Progenitor cell of endocrine pancreas (in vitro differentiated cells): ENCODE results near the gene WNT4. TPM values are rescaled to one million over a fixed set of nuclear protein-coding genes. Genes with fewer than 3 reads are reported as not detected.
"Not testable (repeated sequence)": the region's sequence is repeated elsewhere in the genome, so short reads cannot be mapped to it uniquely, and the experiment has no call there.

ENCODE experiments used
- DNase-seq: peaks from one replicate; pipeline ENCODE4 v3.0.0; 2021; ENCODE audit warnings: low spot score; ENCODE audit not compliant: unreplicated experiment
- H3K27ac Mint-ChIP-seq: 2 replicates; pipeline ENCODE4 v1.8.0; 2021; ENCODE audit warnings: mild to moderate bottlenecking, moderate library complexity, mixed read lengths
- H3K27me3 Mint-ChIP-seq: 2 replicates; pipeline ENCODE4 v1.8.0; 2021; ENCODE audit warnings: mixed read lengths
- H3K36me3 Mint-ChIP-seq: 2 replicates; pipeline ENCODE4 v1.8.0; 2022; ENCODE audit warnings: mixed read lengths; ENCODE audit not compliant: insufficient read depth
- H3K4me1 Mint-ChIP-seq: 2 replicates; pipeline ENCODE4 v1.8.0; 2021; ENCODE audit warnings: low read depth, mixed read lengths
- H3K4me3 Mint-ChIP-seq: 2 replicates; pipeline ENCODE4 v1.8.0; 2021; ENCODE audit warnings: low read depth, mild to moderate bottlenecking, moderate library complexity, mixed read lengths
- H3K9me3 Mint-ChIP-seq: 2 replicates; pipeline ENCODE4 v1.8.0; 2021; ENCODE audit warnings: low read depth, mixed read lengths
- total RNA-seq: library from RNA; stranded (reverse); gene quantifications from 2 replicates; pipeline ENCODE4 v1.2.1, GENCODE V29; 2021
- TF ChIP-seq, protein P1 (sequence below): fragments of 200-600 bp; sonication (generic); IDR thresholded peaks from one replicate; pipeline ENCODE4 v1.5.0; 2021; ENCODE audit warnings: antibody characterized with exemption, mild to moderate bottlenecking; ENCODE audit not compliant: unreplicated experiment

Gene WNT4
- total RNA-seq, 1 donor from 2014 or later = 0.74 TPM

DNA sequence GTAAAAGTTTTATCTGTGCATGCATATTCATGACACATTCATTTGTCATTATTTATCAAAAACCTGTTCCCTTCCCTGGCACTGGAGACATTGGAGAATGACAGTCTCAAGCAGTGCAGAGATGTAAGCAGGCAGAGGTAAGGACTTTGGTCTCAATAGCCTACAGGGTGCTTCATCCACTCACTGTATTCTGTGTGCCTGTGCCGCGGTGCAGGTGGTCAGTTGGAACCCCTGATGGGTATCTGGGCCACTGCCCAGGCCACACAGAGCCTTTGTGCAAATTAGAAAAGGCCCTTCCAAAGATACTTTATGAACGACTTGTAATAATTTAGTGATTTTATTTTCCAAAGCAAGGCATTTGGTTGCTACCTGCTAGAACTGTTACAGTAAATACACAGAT lies 46.4 kb downstream of the WNT4 start:
- H3K9me3 Mint-ChIP-seq = no peaks in the 10 kb centered on the region
- no peak overlapping the region for H3K27ac Mint-ChIP-seq
- H3K4me3 Mint-ChIP-seq = no peak overlapping the region
- H3K27me3 Mint-ChIP-seq = no peaks in the 10 kb centered on the region
- TF ChIP-seq, protein P1, sequence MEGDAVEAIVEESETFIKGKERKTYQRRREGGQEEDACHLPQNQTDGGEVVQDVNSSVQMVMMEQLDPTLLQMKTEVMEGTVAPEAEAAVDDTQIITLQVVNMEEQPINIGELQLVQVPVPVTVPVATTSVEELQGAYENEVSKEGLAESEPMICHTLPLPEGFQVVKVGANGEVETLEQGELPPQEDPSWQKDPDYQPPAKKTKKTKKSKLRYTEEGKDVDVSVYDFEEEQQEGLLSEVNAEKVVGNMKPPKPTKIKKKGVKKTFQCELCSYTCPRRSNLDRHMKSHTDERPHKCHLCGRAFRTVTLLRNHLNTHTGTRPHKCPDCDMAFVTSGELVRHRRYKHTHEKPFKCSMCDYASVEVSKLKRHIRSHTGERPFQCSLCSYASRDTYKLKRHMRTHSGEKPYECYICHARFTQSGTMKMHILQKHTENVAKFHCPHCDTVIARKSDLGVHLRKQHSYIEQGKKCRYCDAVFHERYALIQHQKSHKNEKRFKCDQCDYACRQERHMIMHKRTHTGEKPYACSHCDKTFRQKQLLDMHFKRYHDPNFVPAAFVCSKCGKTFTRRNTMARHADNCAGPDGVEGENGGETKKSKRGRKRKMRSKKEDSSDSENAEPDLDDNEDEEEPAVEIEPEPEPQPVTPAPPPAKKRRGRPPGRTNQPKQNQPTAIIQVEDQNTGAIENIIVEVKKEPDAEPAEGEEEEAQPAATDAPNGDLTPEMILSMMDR = no peak
- peaks cover 34% of the 10 kb centered on the region for H3K36me3 Mint-ChIP-seq
- DNase-seq = no peak
- peaks cover 10% of the 10 kb centered on the region for H3K4me1 Mint-ChIP-seq

DNA sequence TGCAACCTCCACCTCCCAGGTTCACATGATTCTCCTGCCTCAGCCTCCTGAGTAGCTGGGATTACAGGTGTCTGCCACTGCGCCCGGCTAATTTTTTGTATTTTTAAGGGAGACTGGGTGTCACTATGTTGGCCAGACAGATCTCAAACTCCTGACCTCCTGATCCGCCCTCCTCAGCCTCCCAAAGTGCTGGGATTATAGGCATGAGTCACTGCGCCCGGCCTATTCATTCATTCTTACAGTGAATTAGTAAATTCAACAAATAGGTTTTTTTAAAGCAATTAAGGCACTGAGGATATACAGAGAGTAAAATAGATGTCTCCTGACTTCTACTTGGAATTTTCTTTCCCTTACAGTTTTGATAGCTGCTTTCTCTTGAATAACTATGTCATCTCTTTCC lies 46.9 kb downstream of the WNT4 start:
- Mint-ChIP-seq H3K27me3 (no peaks in the 10 kb centered on the region), H3K4me3 (no peak overlapping the region), H3K36me3 (peaks cover 35% of the 10 kb centered on the region), H3K4me1 (peaks cover 10% of the 10 kb centered on the region), H3K27ac (no peak overlapping the region), H3K9me3 (no peaks in the 10 kb centered on the region)
- DNase-seq = no peak
- TF ChIP-seq, protein P1 = no peak

DNA sequence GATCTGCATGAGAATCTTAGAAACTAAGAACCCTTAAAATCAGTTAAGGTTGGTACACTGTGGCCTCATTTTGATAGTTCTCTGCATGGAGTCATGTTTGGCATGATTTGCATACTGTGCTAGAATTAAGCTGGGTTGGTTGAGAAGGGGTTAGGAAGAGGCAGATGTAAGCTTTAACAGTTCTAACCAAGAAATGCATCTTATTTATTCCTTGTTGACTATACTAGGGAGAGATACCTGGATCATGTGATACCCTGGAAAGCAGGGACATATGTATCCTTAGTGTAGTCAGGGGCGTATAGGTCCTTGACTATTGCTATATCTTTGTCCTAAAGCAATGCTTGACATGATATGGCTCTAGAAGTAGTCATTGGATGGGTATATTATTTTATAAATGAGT lies 49.4 kb downstream of the WNT4 start:
- Mint-ChIP-seq H3K27ac (no peak overlapping the region), H3K4me1 (peaks cover 24% of the 10 kb centered on the region), H3K36me3 (peaks cover 35% of the 10 kb centered on the region)

DNA sequence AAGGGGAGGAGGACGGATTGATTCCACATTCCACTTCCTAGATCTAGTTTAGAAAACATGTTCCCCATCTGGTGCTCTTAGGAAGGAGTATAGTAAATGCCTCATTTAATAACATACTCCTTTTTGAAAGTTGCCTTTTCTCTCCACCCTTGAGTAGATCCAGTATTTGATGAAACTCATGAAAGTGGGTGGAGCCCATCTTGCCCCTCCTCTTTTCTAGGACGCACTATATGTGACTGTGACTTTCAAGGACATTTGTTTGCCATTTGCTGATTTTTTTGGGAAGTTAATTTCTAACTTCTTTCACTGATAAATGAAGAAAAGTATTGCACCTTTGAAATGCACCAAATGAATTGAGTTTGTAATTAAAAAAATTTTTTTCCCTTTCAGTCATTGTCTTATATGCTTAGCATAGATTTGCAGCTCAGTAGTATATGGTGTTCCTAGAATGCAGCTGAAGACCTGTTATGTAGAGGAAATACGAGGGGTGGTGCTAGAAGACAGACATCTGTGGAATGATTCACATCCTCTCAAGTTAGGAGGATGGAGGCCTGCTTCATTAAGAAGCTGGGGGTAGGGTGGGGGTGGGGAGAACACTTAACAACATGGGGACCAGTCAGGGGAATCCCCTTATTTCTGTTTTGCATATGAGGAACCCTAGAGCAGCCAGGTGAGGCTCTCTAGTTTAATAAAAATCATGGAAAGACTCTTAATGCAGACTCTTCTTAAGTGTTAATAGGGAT lies 50.7 kb downstream of the WNT4 start:
- Mint-ChIP-seq H3K4me1 (peaks cover 31% of the 10 kb centered on the region), H3K36me3 (peaks cover 37% of the 10 kb centered on the region)
- H3K4me3 Mint-ChIP-seq, DNase-seq, H3K9me3 Mint-ChIP-seq, H3K27ac Mint-ChIP-seq, H3K27me3 Mint-ChIP-seq: not testable (repeated sequence)

More for the DNA sequence above, 49.4 kb downstream of the WNT4 start:
- TF ChIP-seq, protein P1 = no peak
- Mint-ChIP-seq H3K4me3 (no peak overlapping the region), H3K9me3 (no peaks in the 10 kb centered on the region), H3K27me3 (no peaks in the 10 kb centered on the region)
- no peak for DNase-seq

DNA sequence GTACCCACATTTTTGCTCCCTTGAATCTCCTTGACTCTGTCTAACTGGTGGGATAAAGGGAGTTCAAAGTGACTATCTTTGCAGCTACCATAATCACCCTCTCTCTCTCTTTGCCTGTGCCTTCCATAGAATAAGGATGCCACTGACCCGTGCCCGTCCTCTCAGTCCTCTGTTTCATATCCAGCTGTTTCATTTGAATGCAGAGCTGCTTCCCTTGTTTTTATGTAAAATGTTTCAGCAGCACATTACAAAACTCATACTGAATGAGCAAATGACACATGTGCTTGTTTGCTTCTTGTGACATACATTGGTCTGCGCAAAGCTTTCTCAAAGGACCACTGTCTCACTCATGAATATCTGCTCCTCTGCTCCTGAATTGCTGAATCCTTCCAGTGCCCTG lies 52.0 kb downstream of the WNT4 start:
- H3K36me3 Mint-ChIP-seq = peaks cover 41% of the 10 kb centered on the region
- peaks cover 31% of the 10 kb centered on the region for H3K4me1 Mint-ChIP-seq
- H3K27ac Mint-ChIP-seq = peak overlapping the region; percentile 80
- no peaks in the 10 kb centered on the region for H3K9me3 Mint-ChIP-seq
- TF ChIP-seq, protein P1 = no peak
- no peaks in the 10 kb centered on the region for H3K27me3 Mint-ChIP-seq
- DNase-seq = no peak
- no peak overlapping the region for H3K4me3 Mint-ChIP-seq

DNA sequence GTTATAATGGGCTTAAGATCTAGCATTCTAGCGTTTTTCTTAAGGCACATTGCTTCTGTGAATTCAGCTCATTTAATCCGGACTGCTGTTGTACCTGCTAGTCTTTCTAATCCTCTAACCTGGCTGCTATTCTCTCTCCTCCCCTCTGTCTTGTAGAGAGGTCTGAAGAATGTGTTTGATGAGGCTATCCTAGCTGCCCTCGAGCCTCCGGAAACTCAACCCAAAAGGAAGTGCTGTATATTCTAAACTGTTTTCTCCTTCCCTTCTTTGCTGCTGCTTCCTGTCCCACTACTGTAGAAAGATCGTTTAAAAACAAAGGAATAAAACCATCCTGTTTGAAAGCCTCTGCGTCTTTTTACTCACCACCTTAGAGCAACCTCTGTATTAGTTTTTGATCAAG lies 53.1 kb downstream of the WNT4 start:
- Mint-ChIP-seq H3K4me1 (peaks cover 31% of the 10 kb centered on the region), H3K36me3 (peaks cover 42% of the 10 kb centered on the region), H3K9me3 (no peaks in the 10 kb centered on the region), H3K27me3 (no peaks in the 10 kb centered on the region), H3K4me3 (no peak overlapping the region), H3K27ac (peak overlapping the region; percentile 86)
- no peak for DNase-seq
- TF ChIP-seq, protein P1 = no peak
